Peyer's patch (tissue), 4 donors: ENCODE results near the gene RAB44.

Experiments used
- CTCF ChIP-seq, 6 experiments: fragments of 450-650 bp in 4 of 6; fragments of 200-600 bp in 2 of 6; sonication (generic) in 1 of 6; IDR thresholded peaks; one replicate each; pipeline ENCODE4 v1.5.1; 2017 to 2019; ENCODE audit warnings: antibody characterized with exemption in 6 of 6, mild to moderate bottlenecking in 3 of 6, moderate library complexity in 1 of 6
- POLR2A ChIP-seq, 2 donors: fragments of 450-650 bp; IDR thresholded peaks; one replicate each; pipeline ENCODE4 v1.5.1; 2017; ENCODE audit warnings: antibody characterized with exemption in 2 of 2, mild to moderate bottlenecking in 2 of 2, moderate library complexity in 2 of 2

DNA sequence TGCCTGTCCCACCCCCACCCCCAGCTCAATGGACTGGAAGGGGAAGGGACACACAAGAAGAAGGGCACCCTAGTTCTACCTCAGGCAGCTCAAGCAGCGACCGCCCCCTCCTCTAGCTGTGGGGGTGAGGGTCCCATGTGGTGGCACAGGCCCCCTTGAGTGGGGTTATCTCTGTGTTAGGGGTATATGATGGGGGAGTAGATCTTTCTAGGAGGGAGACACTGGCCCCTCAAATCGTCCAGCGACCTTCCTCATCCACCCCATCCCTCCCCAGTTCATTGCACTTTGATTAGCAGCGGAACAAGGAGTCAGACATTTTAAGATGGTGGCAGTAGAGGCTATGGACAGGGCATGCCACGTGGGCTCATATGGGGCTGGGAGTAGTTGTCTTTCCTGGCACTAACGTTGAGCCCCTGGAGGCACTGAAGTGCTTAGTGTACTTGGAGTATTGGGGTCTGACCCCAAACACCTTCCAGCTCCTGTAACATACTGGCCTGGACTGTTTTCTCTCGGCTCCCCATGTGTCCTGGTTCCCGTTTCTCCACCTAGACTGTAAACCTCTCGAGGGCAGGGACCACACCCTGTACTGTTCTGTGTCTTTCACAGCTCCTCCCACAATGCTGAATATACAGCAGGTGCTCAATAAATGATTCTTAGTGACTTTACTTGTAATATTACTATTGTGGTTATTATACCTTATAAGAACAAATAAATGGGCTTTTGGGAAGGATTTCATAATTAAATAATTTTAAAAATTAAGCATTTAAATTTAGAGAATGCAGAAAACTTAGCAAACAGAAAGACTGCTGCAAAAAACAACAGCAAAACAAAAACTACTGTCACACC is 10.7 kb upstream of the RAB44 start:
- TF ChIP-seq POLR2A (IDR thresholded peaks at IDR 0.05): no peak
- no peak for TF ChIP-seq CTCF (IDR thresholded peaks at IDR 0.05)
